Measurements from ENCODE around the gene THRB. TPM values are rescaled to one million over a fixed set of nuclear protein-coding genes. Genes with fewer than 3 reads are reported as not detected.

Gene THRB
- total and polyA plus RNA-seq, 12 donors: 3.8 to 32.8 (median 26.0) TPM

- H3K36me3 ChIP-seq: no peaks in the 10 kb centered on the region
- H3K4me1 ChIP-seq: peaks cover 0 to 15% (median 4%) of the 10 kb centered on the region in 9 donors
- DNase-seq (peak; percentile 11 to 66), ATAC-seq (peak; percentile 82 to 100 (median 96))
- H3K27ac ChIP-seq: peak overlapping the region in 7 of 10 donors; percentile 18 to 69 (median 59)
- intact Hi-C loops (cut with DNase I): no loop called here
- no peak overlapping the region for H3K4me3 ChIP-seq
- no peaks in the 10 kb centered on the region for H3K9me3 ChIP-seq
- TF ChIP-seq CTCF (IDR thresholded peaks at IDR 0.05): no peak
- WGBS, 2 donors: 34 to 68% methylated on average over 2 of the region's 2 CpGs
- no peaks in the 10 kb centered on the region for H3K27me3 ChIP-seq
Measured at GRCh38 chr3:24538891-24539290, 44.2 kb upstream of the THRB start.

- no peak for DNase-seq
- H3K36me3 ChIP-seq: no peaks in the 10 kb centered on the region
- ATAC-seq: no peak
- H3K27me3 ChIP-seq: no peaks in the 10 kb centered on the region
- TF ChIP-seq CTCF (IDR thresholded peaks at IDR 0.05): no peak
- WGBS, 2 donors: 67 to 73% methylated on average over 10 of the region's 10 CpGs
- H3K4me3 ChIP-seq: no peak overlapping the region
- H3K9me3 ChIP-seq: no peaks in the 10 kb centered on the region
- intact Hi-C loops (cut with DNase I): no loop called here
- peaks cover 0 to 9% (median 0%) of the 10 kb centered on the region in 9 donors for H3K4me1 ChIP-seq
- no peak overlapping the region for H3K27ac ChIP-seq
Measured at GRCh38 chr3:24533561-24534193, 39.0 kb upstream of the THRB start.

DNA sequence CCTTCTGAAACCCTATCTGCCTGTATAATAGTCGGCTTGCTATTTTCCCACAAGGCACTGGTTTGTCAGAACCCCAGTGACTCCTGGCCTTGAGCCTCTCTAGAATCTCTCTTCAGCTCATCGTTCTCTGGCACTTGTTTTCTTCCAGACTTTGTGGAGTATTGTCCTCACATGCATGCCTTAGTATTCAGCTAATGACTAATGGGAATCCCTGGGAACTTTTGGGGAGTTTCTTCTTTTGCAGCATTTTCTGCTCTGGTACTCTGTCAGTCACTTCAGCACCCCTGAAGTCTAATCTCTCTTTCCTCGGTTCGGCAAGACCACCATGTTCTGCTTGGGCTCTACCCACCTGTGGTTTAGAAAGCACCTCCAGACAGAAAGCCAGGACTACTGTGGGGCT is 35.8 kb upstream of the THRB start:
- Histone ChIP-seq H3K36me3 (no peaks in the 10 kb centered on the region), H3K9me3 (no peaks in the 10 kb centered on the region), H3K27me3 (no peaks in the 10 kb centered on the region), H3K4me1 (no peaks in the 10 kb centered on the region), H3K4me3 (no peak overlapping the region), H3K27ac (no peak overlapping the region)
- ATAC-seq (no peak), DNase-seq (no peak)
- no peak for TF ChIP-seq CTCF (IDR thresholded peaks at IDR 0.05)
- WGBS, 2 donors: 68 to 76% methylated on average over 4 of the region's 4 CpGs
- intact Hi-C loops (cut with DNase I): no loop called here

GRCh38 chr3:24529210-24529609 is 34.6 kb upstream of the THRB start:
- Histone ChIP-seq H3K4me1 (no peaks in the 10 kb centered on the region), H3K9me3 (no peaks in the 10 kb centered on the region), H3K27ac (no peak overlapping the region), H3K4me3 (no peak overlapping the region), H3K27me3 (no peaks in the 10 kb centered on the region), H3K36me3 (no peaks in the 10 kb centered on the region)
- TF ChIP-seq CTCF (IDR thresholded peaks at IDR 0.05): no peak
- ATAC-seq (no peak), DNase-seq (no peak)
- intact Hi-C loops (cut with DNase I): no loop called here
